Calu3 (cell line): ENCODE data around the gene BLACAT1. TPM values are rescaled to one million over a fixed set of nuclear protein-coding genes. Genes with fewer than 3 reads are reported as not detected.
A peak's percentile ranks its signal among the peaks of the same experiment; 100 is the strongest.
"Not testable (repeated sequence)": the region's sequence is repeated elsewhere in the genome, so short reads cannot be mapped to it uniquely, and the experiment has no call there.

Source experiments
- BruUV-seq: library from RNA; stranded (reverse); fragments of 400-500 nt; replicated peaks from 2 replicates; lab custom pipeline; 2021; lab: Mats Ljungman, UMichigan
- CTCF ChIA-PET: fragments of 300-600 bp; sonication (Branson Sonifier 250); formaldehyde crosslinking; loops from one replicate; lab custom pipeline; 2022; ENCODE audit warnings: antibody characterized with exemption; lab: Charles Lee
- DNase-seq: peaks from one replicate; pipeline ENCODE4 v3.0.0; 2022
- H3K27ac Mint-ChIP-seq: one replicate; pipeline ENCODE4 v1.8.0; 2022; ENCODE audit warnings: mixed read lengths; ENCODE audit not compliant: unreplicated experiment
- H3K27me3 Mint-ChIP-seq: one replicate; pipeline ENCODE4 v1.8.0; 2022; ENCODE audit warnings: mixed read lengths; ENCODE audit not compliant: unreplicated experiment
- H3K36me3 Mint-ChIP-seq: one replicate; pipeline ENCODE4 v1.8.0; 2022; ENCODE audit warnings: mild to moderate bottlenecking, moderate library complexity, mixed read lengths; ENCODE audit not compliant: insufficient read depth, unreplicated experiment
- H3K4me1 Mint-ChIP-seq: one replicate; pipeline ENCODE4 v1.8.0; 2022; ENCODE audit warnings: mild to moderate bottlenecking, low read depth, mixed read lengths; ENCODE audit not compliant: unreplicated experiment
- H3K4me3 Mint-ChIP-seq: one replicate; pipeline ENCODE4 v1.8.0; 2022; ENCODE audit warnings: mild to moderate bottlenecking, low read depth, moderate library complexity, mixed read lengths; ENCODE audit not compliant: unreplicated experiment
- H3K9me3 Mint-ChIP-seq: one replicate; pipeline ENCODE4 v1.8.0; 2022; ENCODE audit warnings: low read depth, mixed read lengths; ENCODE audit not compliant: unreplicated experiment
- intact Hi-C: fragments of 100-400 bp; cut with micrococcal nuclease; formaldehyde crosslinking; loops from one replicate; pipeline ENCODE4 v1.10.0; 2022; ENCODE audit not compliant: unreplicated experiment
- total RNA-seq: library from RNA; stranded (reverse); gene quantifications from 2 replicates; pipeline ENCODE4 v1.2.3, GENCODE V29; 2022
- TF ChIP-seq, protein P1 (sequence below): fragments of 200-600 bp; IDR thresholded peaks from one replicate; pipeline ENCODE4 v1.8.0; 2022; ENCODE audit warnings: antibody characterized with exemption; ENCODE audit not compliant: unreplicated experiment

BLACAT1 gene
- total RNA-seq, 1 experiment from 2014 or later: 14.2 TPM

DNA sequence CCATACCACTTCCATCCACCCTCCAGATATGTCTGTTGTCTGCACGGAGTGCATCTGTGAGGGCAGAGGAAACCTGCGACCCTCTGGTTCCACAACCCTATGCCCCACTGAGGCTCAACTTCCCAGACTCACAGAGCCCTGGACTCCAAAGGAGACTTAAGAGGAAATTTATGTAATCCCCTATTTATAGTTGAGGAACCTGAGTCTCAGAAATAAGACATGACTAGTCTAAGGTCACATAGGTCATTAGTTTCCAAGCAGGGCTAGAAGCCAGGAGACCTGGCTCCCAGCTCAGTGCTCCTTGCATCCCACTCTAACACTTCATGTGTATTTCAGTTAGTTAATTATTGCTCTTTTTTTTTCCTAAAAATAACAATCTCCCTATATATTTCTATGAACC lies 18.3 kb downstream of the BLACAT1 start:
- intact Hi-C loops: no loop called here
- peaks cover 41% of the 10 kb centered on the region for H3K4me1 Mint-ChIP-seq
- peaks cover 82% of the 10 kb centered on the region for H3K36me3 Mint-ChIP-seq
- H3K4me3 Mint-ChIP-seq: no peak overlapping the region
- no peaks in the 10 kb centered on the region for H3K9me3 Mint-ChIP-seq
- no peak for DNase-seq
- peaks cover 13% of the 10 kb centered on the region for H3K27me3 Mint-ChIP-seq
- CTCF ChIA-PET: interaction anchor here (2.0 to 2.7 kb wide), 2 partner anchors 10 to 47 kb away, joined by 5 to 58 read pairs; no protein-coding TSS in a partner anchor
- TF ChIP-seq, protein P1, sequence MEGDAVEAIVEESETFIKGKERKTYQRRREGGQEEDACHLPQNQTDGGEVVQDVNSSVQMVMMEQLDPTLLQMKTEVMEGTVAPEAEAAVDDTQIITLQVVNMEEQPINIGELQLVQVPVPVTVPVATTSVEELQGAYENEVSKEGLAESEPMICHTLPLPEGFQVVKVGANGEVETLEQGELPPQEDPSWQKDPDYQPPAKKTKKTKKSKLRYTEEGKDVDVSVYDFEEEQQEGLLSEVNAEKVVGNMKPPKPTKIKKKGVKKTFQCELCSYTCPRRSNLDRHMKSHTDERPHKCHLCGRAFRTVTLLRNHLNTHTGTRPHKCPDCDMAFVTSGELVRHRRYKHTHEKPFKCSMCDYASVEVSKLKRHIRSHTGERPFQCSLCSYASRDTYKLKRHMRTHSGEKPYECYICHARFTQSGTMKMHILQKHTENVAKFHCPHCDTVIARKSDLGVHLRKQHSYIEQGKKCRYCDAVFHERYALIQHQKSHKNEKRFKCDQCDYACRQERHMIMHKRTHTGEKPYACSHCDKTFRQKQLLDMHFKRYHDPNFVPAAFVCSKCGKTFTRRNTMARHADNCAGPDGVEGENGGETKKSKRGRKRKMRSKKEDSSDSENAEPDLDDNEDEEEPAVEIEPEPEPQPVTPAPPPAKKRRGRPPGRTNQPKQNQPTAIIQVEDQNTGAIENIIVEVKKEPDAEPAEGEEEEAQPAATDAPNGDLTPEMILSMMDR: no peak
- no TSS peak for BruUV-seq
- peak overlapping the region; percentile 36 for H3K27ac Mint-ChIP-seq

DNA sequence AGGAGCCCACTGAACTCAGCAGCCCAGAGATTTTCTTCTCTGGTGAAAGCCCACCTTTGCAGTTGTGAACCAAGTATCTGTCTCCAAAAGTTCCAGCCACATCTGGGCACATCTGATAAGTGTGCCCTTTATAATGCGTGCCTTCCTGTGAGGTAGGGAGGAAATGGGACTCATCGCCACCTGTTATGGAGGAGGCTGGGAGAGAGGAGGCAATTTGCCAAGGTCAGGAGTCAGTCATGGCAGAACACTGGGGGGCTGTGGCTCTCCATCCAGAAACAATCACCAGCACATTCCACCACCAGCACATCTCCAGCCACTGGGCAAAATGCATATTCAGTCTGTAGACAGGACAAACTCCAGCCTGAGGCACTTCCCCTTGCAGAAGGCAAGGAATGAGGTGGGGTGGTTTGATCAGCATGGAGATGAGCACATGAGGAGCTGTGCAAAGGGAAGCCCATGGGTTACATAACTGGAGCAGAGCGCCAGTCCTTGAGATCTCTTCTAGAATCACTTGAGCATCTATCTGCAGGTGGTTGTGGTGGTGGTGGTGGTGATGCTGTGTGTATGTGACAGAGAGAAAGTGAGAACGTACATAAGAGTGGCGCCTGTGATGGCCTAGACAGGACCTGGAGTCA lies 19.0 kb downstream of the BLACAT1 start:
- CTCF ChIA-PET: interaction anchor here (0.7 to 2.0 kb wide), 2 partner anchors 10 to 48 kb away, joined by 3 to 5 read pairs; no protein-coding TSS in a partner anchor
- peaks cover 75% of the 10 kb centered on the region for H3K36me3 Mint-ChIP-seq
- TF ChIP-seq, protein P1: no peak
- no peak overlapping the region for H3K27ac Mint-ChIP-seq
- H3K9me3 Mint-ChIP-seq: no peaks in the 10 kb centered on the region
- intact Hi-C loops: no loop called here
- H3K4me1 Mint-ChIP-seq: peaks cover 34% of the 10 kb centered on the region
- peaks cover 19% of the 10 kb centered on the region for H3K27me3 Mint-ChIP-seq
- no peak for DNase-seq
- H3K4me3 Mint-ChIP-seq: no peak overlapping the region
- no TSS peak for BruUV-seq

DNA sequence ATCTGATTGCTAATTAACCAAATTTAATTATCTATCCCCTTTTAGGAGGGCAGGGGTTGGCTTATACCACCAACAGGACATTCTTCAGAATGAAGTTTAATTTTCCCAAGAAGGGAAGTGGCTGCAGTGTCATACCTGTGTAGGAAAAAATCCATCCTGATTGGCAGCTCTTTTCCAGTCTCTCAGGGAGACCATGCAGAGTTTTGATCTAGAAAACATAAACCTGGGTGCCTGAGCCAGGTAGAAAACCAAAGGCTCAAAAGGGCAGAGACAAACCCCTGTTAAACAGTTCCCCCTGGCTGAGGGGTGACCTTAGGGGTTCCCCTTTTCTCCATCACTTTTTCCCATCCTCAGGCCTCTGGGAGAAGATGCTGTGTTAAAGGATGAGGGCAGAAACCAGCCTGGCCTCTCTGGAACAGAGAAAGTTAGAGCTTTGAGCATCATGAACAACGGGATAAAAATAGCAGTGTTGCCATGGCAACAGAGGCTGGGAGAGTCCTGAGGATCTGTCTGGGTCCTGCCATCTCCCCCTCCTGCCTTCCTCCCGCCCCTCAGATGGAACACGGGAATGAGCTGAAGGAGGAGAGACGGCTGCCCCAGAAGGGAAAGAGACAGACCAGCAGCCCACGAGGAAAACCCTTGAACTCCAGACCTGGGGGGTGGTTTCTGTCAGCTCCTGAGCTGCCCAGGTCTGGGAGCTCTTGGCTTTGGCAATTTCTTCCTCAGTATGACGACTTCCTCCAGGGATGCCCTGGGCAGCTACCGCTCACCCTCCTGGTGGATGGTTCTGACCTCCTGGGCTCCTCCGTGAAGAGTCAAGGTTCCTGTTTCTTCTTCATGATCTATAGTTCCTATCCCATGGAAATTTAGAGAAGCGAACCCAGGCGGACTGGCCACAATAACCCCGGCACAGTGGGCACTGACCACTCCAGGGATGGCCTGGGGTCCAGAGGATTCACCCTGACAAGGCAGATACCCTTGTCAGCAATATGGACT lies 20.0 kb downstream of the BLACAT1 start:
- TF ChIP-seq, protein P1: no peak
- BruUV-seq: no TSS peak
- DNase-seq: no peak
- Mint-ChIP-seq H3K27me3 (peaks cover 25% of the 10 kb centered on the region), H3K4me3 (no peak overlapping the region), H3K9me3 (no peaks in the 10 kb centered on the region), H3K27ac (peak overlapping the region; percentile 70), H3K36me3 (peaks cover 67% of the 10 kb centered on the region), H3K4me1 (peaks cover 30% of the 10 kb centered on the region)
- intact Hi-C loops: no loop called here
- CTCF ChIA-PET: interaction anchor here (0.7 to 0.9 kb wide), 2 partner anchors 49 to 82 kb away, joined by 3 read pairs; no protein-coding TSS in a partner anchor

DNA sequence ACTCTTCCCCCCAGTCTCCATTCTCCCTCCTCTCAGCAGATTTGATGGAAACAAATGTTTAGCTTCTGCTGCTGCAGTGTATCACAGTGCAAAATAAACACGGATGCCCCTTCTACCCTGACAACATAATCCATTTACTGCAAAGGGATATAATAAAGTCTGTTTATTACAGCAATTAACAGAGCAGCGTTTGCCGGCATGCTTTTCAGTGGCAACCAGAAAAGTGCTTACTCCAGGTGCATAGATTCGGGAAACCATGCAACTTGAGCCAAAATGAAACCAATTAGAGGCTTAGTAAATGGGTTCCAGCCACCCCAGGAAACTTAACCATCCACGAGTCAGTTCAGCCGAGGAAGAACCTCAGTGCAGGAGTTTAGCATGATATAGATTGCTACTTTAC lies 21.1 kb downstream of the BLACAT1 start:
- TF ChIP-seq, protein P1: no peak
- no peak for DNase-seq
- H3K27ac Mint-ChIP-seq: peak overlapping the region; percentile 49
- H3K4me1 Mint-ChIP-seq: peaks cover 21% of the 10 kb centered on the region
- CTCF ChIA-PET: no interaction called here
- BruUV-seq: no TSS peak
- peaks cover 26% of the 10 kb centered on the region for H3K27me3 Mint-ChIP-seq
- intact Hi-C loops: loop anchor here (5.0 kb wide), 1 partner anchor 97 kb away; no protein-coding TSS in a partner anchor
- H3K9me3 Mint-ChIP-seq: no peaks in the 10 kb centered on the region
- H3K4me3 Mint-ChIP-seq: no peak overlapping the region
- H3K36me3 Mint-ChIP-seq: peaks cover 59% of the 10 kb centered on the region

DNA sequence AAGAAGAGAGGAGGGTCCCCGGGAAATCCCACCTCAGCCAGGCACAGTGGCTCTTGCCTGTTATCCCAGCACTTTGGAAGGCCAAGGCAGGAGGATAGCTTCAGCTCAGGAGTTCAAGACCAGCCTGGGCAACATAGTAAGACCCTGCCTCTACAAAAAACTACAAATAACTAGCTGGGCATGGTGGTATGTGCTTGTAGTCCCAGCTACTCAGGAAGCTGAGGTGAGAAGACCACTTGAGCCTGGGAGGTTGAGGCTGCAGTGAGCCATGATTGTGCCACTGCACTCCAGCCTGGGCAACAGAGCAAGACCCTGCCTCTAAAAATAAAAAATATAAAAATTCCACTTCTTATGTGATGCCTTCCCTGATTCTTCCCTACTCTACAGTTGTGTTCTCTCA lies 23.2 kb downstream of the BLACAT1 start:
- DNase-seq, H3K9me3 Mint-ChIP-seq, H3K4me3 Mint-ChIP-seq, BruUV-seq, H3K4me1 Mint-ChIP-seq, H3K27ac Mint-ChIP-seq: not testable (repeated sequence)
- CTCF ChIA-PET: interaction anchor here (0.6 to 1.9 kb wide), 2 partner anchors 53 to 207 kb away, joined by 4 to 8 read pairs; no protein-coding TSS in a partner anchor
- H3K27me3 Mint-ChIP-seq: peaks cover 46% of the 10 kb centered on the region
- intact Hi-C loops: loop anchor here (5.0 kb wide), 1 partner anchor 95 kb away; no protein-coding TSS in a partner anchor
- H3K36me3 Mint-ChIP-seq: peaks cover 42% of the 10 kb centered on the region
